Activated CD8-positive, alpha-beta memory T cell treated with anti-CD3 and anti-CD28 coated beads for 36 hours (primary cell): ENCODE measurements around the gene RHOA. TPM values are rescaled to one million over a fixed set of nuclear protein-coding genes. Genes with fewer than 3 reads are reported as not detected.
"Not testable (repeated sequence)": the region's sequence is repeated elsewhere in the genome, so short reads cannot be mapped to it uniquely, and the experiment has no call there.

Experiments
- CTCF ChIA-PET: fragments of 350-600 bp; sonication (Branson Sonifier 250); formaldehyde crosslinking; loops from one replicate; lab custom pipeline; 2021; ENCODE audit warnings: antibody characterized with exemption; lab: Charles Lee
- POLR2A ChIA-PET: fragments of 350-600 bp; sonication (Branson Sonifier 250); formaldehyde crosslinking; loops from one replicate; lab custom pipeline; 2021; ENCODE audit warnings: antibody characterized with exemption; lab: Charles Lee
- total RNA-seq, 2 experiments: library from RNA; stranded (reverse); gene quantifications; one replicate each; pipeline ENCODE4 v1.2.3, GENCODE V29; 2021

The RHOA gene
- total RNA-seq, 2 experiments from 2014 or later, result 466 to 470 TPM

GRCh38 chr3:49415931-49416601 is 4.3 kb upstream of the RHOA start:
- POLR2A ChIA-PET, result interaction anchor here (0.6 to 2.2 kb wide), 7 partner anchors 10 to 76 kb away, joined by 3 to 6 read pairs (median 3); partner anchors contain the start of genes NICN1 and USP4
- CTCF ChIA-PET, result interaction anchor here (1.0 to 2.8 kb wide), 8 partner anchors 9 to 427 kb away, joined by 3 to 13 read pairs (median 6); partner anchors contain the start of genes NICN1 and USP4

- POLR2A ChIA-PET, result no interaction called here
- CTCF ChIA-PET, result interaction anchor here (1.6 to 2.3 kb wide), 2 partner anchors 29 to 35 kb away, joined by 9 to 13 read pairs; no protein-coding TSS in a partner anchor
These were observed 3.0 kb upstream of the RHOA start for GRCh38 chr3:49414753-49415152.

- POLR2A ChIA-PET, result interaction anchor here (1.3 kb wide), 1 partner anchor 12 kb away, joined by 3 read pairs; no protein-coding TSS in a partner anchor
- CTCF ChIA-PET, result interaction anchor here (2.1 kb wide), 1 partner anchor 74 kb away, joined by 6 read pairs; the partner anchor contains the start of gene USP4
These were observed 1.6 kb upstream of the RHOA start for GRCh38 chr3:49413338-49413734.

- ChIA-PET POLR2A (interaction anchor here (0.6 to 2.5 kb wide), 6 partner anchors 9 to 389 kb away, joined by 3 to 18 read pairs (median 5); partner anchors contain the start of gene USP4), CTCF (interaction anchor here (2.1 kb wide), 1 partner anchor 73 kb away, joined by 6 read pairs; the partner anchor contains the start of gene USP4)
These were observed 1.0 kb upstream of the RHOA start for GRCh38 chr3:49412632-49413337.

- POLR2A ChIA-PET, result interaction anchor here (0.6 to 2.5 kb wide), 12 partner anchors 9 to 318 kb away, joined by 3 to 18 read pairs (median 4); partner anchors contain the start of genes DAG1, GPX1, QRICH1 and USP4
- CTCF ChIA-PET, result interaction anchor here (0.8 to 1.1 kb wide), 2 partner anchors 53 to 320 kb away, joined by 3 read pairs; no protein-coding TSS in a partner anchor
These were observed 225 bp downstream of the RHOA start for GRCh38 chr3:49411535-49411967.

- POLR2A ChIA-PET, result interaction anchor here (0.6 to 2.5 kb wide), 8 partner anchors 10 to 290 kb away, joined by 3 to 18 read pairs (median 6); partner anchors contain the start of genes GPX1 and USP4
- CTCF ChIA-PET, result interaction anchor here (1.1 kb wide), 1 partner anchor 52 kb away, joined by 3 read pairs; no protein-coding TSS in a partner anchor
These were observed 786 bp downstream of the RHOA start for GRCh38 chr3:49410846-49411534.

- POLR2A ChIA-PET, result interaction anchor here (0.6 to 2.5 kb wide), 3 partner anchors 18 to 70 kb away, joined by 3 to 18 read pairs (median 6); partner anchors contain the start of gene USP4
- CTCF ChIA-PET, result no interaction called here
These were observed 1.5 kb downstream of the RHOA start for GRCh38 chr3:49410066-49410845.

- ChIA-PET POLR2A (interaction anchor here (0.6 to 0.7 kb wide), 2 partner anchors 76 to 741 kb away, joined by 14 to 19 read pairs; no protein-coding TSS in a partner anchor), CTCF (interaction anchor here (1.1 kb wide), 1 partner anchor 9 kb away, joined by 4 read pairs; no protein-coding TSS in a partner anchor)
These were observed 4.9 kb downstream of the RHOA start for GRCh38 chr3:49406571-49407565.

DNA sequence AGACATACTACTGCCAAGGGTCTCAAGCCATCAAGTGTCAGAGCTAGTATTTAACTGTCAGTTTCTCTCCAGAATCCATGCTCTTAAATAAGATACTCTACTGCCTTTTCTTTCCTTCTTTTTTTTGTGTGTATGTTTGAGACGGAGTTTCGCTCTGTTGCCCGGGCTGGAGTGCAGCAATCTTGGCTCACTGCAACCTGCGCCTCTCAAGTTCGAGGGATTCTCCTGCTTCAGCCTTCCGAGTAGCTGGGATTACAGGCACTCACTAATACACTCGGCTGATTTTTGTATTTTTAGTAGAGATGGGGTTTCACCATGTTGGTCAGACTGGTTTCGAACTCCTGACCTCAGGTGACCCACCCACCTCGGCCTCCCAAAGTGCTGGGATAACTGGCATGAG is 6.2 kb downstream of the RHOA start:
- CTCF ChIA-PET, result not testable (repeated sequence)
- POLR2A ChIA-PET, result interaction anchor here (0.7 kb wide), 1 partner anchor 235 kb away, joined by 4 read pairs; no protein-coding TSS in a partner anchor

GRCh38 chr3:49403891-49404290 is 7.9 kb downstream of the RHOA start:
- ChIA-PET POLR2A (interaction anchor here (0.6 to 0.7 kb wide), 2 partner anchors 9 to 13 kb away, joined by 3 to 4 read pairs; no protein-coding TSS in a partner anchor), CTCF (interaction anchor here (0.5 to 0.6 kb wide), 6 partner anchors 17 to 268 kb away, joined by 3 to 5 read pairs (median 3); no protein-coding TSS in a partner anchor)

GRCh38 chr3:49401766-49402165 is 10.0 kb downstream of the RHOA start:
- CTCF ChIA-PET, result no interaction called here
- POLR2A ChIA-PET, result no interaction called here

- POLR2A ChIA-PET, result no interaction called here
- CTCF ChIA-PET, result interaction anchor here (1.0 kb wide), 1 partner anchor 45 kb away, joined by 5 read pairs; no protein-coding TSS in a partner anchor
These were observed 12.3 kb downstream of the RHOA start for GRCh38 chr3:49399461-49399860.

- ChIA-PET POLR2A (no interaction called here), CTCF (no interaction called here)
These were observed 14.3 kb downstream of the RHOA start for GRCh38 chr3:49397470-49397869.

GRCh38 chr3:49391310-49391709 is 20.5 kb downstream of the RHOA start:
- ChIA-PET POLR2A (interaction anchor here (0.7 kb wide), 1 partner anchor 38 kb away, joined by 6 read pairs; the partner anchor contains the start of gene NICN1), CTCF (interaction anchor here (0.6 kb wide), 1 partner anchor 9 kb away, joined by 3 read pairs; no protein-coding TSS in a partner anchor)

DNA sequence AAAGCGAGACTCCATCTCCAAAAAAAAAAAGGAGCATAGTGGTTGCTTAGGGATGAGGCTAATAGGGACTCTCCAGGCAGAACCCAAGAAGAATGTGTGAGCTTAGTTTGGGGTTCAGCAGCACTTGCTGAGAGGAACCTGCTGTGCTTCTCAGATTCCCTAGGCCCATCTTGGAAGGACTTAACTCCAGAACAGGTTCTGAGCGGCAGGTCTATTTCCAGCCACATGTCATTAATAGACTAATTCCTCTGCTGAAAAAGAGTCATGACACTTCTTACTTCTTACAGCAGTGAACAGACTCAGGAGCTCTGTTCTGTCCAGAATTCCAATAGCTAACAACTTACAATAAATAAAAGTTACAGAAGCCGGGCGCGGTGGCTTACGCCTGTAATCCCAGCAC is 22.5 kb downstream of the RHOA start:
- ChIA-PET CTCF (no interaction called here), POLR2A (no interaction called here)

DNA sequence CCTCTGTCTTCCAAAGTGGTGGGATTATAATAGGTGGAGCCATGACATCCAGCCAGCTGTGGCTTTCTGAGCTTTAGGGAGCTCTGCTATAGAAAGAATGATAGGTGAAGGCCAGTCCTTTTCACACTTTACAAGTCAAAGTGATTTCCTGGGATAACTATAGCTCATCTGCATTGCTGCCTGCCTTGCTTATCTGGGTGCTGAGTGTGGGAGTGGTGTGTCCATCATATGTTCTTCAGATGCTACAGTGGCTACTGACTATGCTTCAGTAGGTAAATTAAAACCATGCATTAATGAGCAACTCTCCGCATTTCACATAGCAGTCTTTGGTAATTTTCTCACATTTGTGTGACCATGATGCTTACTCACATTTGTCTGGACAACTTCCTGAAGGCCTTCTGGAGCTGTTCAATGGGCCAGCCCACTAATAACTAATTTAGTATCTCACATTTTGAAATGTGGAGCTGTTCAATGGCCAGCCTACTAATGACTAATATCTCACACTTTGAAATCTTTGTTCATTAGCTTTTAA is 23.4 kb downstream of the RHOA start:
- CTCF ChIA-PET, result no interaction called here

More for the DNA sequence above, 23.4 kb downstream of the RHOA start:
- POLR2A ChIA-PET, result no interaction called here
